Esophagus squamous epithelium (tissue), 5 donors: Measurements from ENCODE around the gene OR51Q1. TPM values are rescaled to one million over a fixed set of nuclear protein-coding genes. Genes with fewer than 3 reads are reported as not detected.

Source experiments
- DNase-seq: peaks from one replicate; lab custom pipeline; 2025; lab: John Stamatoyannopoulos, UW
- H3K27ac ChIP-seq, 4 donors: fragments of 200-600 bp; sonication (generic); one replicate each; pipeline ENCODE4 v1.5.1; 2016 to 2019; ENCODE audit warnings: mild to moderate bottlenecking in 1 of 4
- H3K27me3 ChIP-seq, 4 donors: fragments of 200-600 bp; sonication (generic); 1 replicate in 3 of 4; 2 replicates in 1 of 4; pipeline versions ENCODE4 v1.5.1 to v1.6.0; 2017 to 2021; ENCODE audit warnings: antibody characterized with exemption in 1 of 4
- H3K36me3 ChIP-seq, 3 donors: fragments of 200-600 bp; sonication (generic); one replicate each; pipeline ENCODE4 v1.5.1; 2016 to 2019
- H3K4me1 ChIP-seq, 3 donors: fragments of 200-600 bp; sonication (generic); one replicate each; pipeline ENCODE4 v1.5.1; 2017 to 2019
- H3K4me3 ChIP-seq, 4 donors: fragments of 200-600 bp; sonication (generic); 1 replicate in 3 of 4; 2 replicates in 1 of 4; pipeline ENCODE4 v1.5.1; 2016 to 2019; ENCODE audit warnings: mild to moderate bottlenecking in 2 of 4, moderate library complexity in 1 of 4
- H3K9me3 ChIP-seq, 3 donors: fragments of 200-600 bp; sonication (generic); one replicate each; pipeline ENCODE4 v1.5.1; 2016 to 2019
- POLR2A ChIP-seq, 4 donors: fragments of 450-650 bp; IDR thresholded peaks; one replicate each; pipeline ENCODE4 v1.6.1; 2017; ENCODE audit warnings: antibody characterized with exemption in 4 of 4, mild to moderate bottlenecking in 4 of 4, moderate library complexity in 3 of 4
- WGBS, 2 donors: methylation state at CpG; one replicate each; pipeline ENCODE4 v1.1.5; 2018; 5-methylcytosine and 5-hydroxymethylcytosine counted together
- intact Hi-C: fragments of 100-400 bp; cut with DNase I; formaldehyde crosslinking; loops from one replicate; pipeline ENCODE4 v1.15.0; 2022
- total RNA-seq, 4 donors: library from RNA; depleted of rRNA; stranded (reverse); fragments of >200 nt; gene quantifications; one replicate each; pipeline ENCODE4 v1.1.0, GENCODE V29; 2016
- TF ChIP-seq, protein P1 (sequence below), 6 experiments: fragments of 450-650 bp in 4 of 6; fragments of 200-600 bp in 2 of 6; sonication (generic) in 2 of 6; IDR thresholded peaks; one replicate each; pipeline ENCODE4 v1.5.1; 2016 to 2019; ENCODE audit warnings: antibody characterized with exemption in 6 of 6, mild to moderate bottlenecking in 4 of 6, moderate library complexity in 4 of 6
- donor health status: DM: yes; HTN: yes; CAD: no.

OR51Q1 gene
- total RNA-seq, 4 donors from 2014 or later, result not detected

DNA sequence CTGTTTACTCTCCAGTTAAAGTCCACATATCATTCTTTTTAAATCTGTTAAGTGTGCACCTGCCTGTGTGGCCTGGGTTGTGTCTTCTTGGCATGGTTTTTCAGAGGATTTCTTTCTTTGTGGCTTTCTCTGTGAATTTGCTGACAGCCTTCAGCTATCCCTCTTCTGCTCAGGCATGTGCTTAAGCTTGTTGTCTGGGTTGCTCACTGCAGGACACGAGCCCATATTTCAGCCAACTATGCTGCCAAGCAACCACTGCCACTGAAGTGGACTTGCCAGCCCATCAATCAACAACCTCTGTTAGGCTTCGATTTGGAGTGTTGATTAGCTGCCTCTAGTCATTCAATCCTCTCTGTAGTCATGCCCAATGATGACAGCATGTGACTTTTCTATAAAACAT lies 45.6 kb downstream of the OR51Q1 start:
- DNase-seq, result no peak
- no peak for TF ChIP-seq POLR2A (IDR thresholded peaks at IDR 0.05)
- TF ChIP-seq, protein P1, sequence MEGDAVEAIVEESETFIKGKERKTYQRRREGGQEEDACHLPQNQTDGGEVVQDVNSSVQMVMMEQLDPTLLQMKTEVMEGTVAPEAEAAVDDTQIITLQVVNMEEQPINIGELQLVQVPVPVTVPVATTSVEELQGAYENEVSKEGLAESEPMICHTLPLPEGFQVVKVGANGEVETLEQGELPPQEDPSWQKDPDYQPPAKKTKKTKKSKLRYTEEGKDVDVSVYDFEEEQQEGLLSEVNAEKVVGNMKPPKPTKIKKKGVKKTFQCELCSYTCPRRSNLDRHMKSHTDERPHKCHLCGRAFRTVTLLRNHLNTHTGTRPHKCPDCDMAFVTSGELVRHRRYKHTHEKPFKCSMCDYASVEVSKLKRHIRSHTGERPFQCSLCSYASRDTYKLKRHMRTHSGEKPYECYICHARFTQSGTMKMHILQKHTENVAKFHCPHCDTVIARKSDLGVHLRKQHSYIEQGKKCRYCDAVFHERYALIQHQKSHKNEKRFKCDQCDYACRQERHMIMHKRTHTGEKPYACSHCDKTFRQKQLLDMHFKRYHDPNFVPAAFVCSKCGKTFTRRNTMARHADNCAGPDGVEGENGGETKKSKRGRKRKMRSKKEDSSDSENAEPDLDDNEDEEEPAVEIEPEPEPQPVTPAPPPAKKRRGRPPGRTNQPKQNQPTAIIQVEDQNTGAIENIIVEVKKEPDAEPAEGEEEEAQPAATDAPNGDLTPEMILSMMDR (IDR thresholded peaks at IDR 0.05), result no peak
- no peaks in the 10 kb centered on the region for H3K36me3 ChIP-seq
- no peaks in the 10 kb centered on the region for H3K9me3 ChIP-seq
- 5 to 65% methylated on average over 2 of the region's 2 CpGs for WGBS, 2 donors
- no peak overlapping the region for H3K4me3 ChIP-seq
- no peaks in the 10 kb centered on the region for H3K27me3 ChIP-seq
- intact Hi-C loops, result no loop called here
- no peak overlapping the region for H3K27ac ChIP-seq
- H3K4me1 ChIP-seq, result no peaks in the 10 kb centered on the region

Other genes with a start within 250 kb of the OR51Q1 start
- not detected for gene OR51V1, start 221.4 kb upstream of the OR51Q1 start, total RNA-seq
- gene HBB, start 195.0 kb upstream of the OR51Q1 start, total RNA-seq, result 1 to 10 TPM in 3 of 4 donors, not detected in 1; 1.6 to 7.9 (median 2.7) TPM
- not detected for gene HBD, start 187.6 kb upstream of the OR51Q1 start, total RNA-seq
- gene HBG1, start 172.3 kb upstream of the OR51Q1 start, total RNA-seq, result not detected
- gene HBG2, start 167.3 kb upstream of the OR51Q1 start, total RNA-seq, result not detected
- gene HBE1, start 152.2 kb upstream of the OR51Q1 start, total RNA-seq, result not detected
- gene OR51B4, start 120.2 kb upstream of the OR51Q1 start, total RNA-seq, result not detected
- not detected for gene OR51B2, start 97.8 kb upstream of the OR51Q1 start, total RNA-seq
- gene OR51B5, start 78.6 kb upstream of the OR51Q1 start, total RNA-seq, result under 1 TPM in 1 of 4 donors, not detected in 3; 0.57 TPM
- gene OR51B6, start 70.6 kb upstream of the OR51Q1 start, total RNA-seq, result not detected
- gene OR51M1, start 38.3 kb upstream of the OR51Q1 start, total RNA-seq, result not detected
- gene OR51I1, start 19.4 kb downstream of the OR51Q1 start, total RNA-seq, result under 1 TPM in 1 of 4 donors, not detected in 3; 0.38 TPM
- not detected for gene OR51I2, start 27.2 kb downstream of the OR51Q1 start, total RNA-seq
- not detected for gene OR52D1, start 66.6 kb downstream of the OR51Q1 start, total RNA-seq
- not detected for gene UBQLN3, start 87.8 kb downstream of the OR51Q1 start, total RNA-seq
- under 1 TPM in 1 of 4 donors, not detected in 3; 0.27 TPM for gene UBQLNL, start 94.6 kb downstream of the OR51Q1 start, total RNA-seq
- gene OR52H1, start 126.4 kb downstream of the OR51Q1 start, total RNA-seq, result under 1 TPM in 1 of 4 donors, not detected in 3; 0.38 TPM
- gene OR52B6, start 158.8 kb downstream of the OR51Q1 start, total RNA-seq, result not detected
- 1 to 10 TPM; 1.7 to 9.9 (median 6.4) TPM for gene TRIM6, start 174.5 kb downstream of the OR51Q1 start, total RNA-seq
- gene TRIM34, start 202.9 kb downstream of the OR51Q1 start, total RNA-seq, result 1 to 10 TPM; 2.9 to 7.4 (median 6.2) TPM